Activated naive CD8-positive, alpha-beta T cell treated with anti-CD3 and anti-CD28 coated beads, Interleukin-2, amount 50 U/mL, for 24 hours (primary cell): ENCODE measurements around the gene ZSWIM2.
"Not testable (repeated sequence)": the region's sequence is repeated elsewhere in the genome, so short reads cannot be mapped to it uniquely, and the experiment has no call there.

Experiments
- ATAC-seq: fragments of 150-1000 bp; cut with Tn5 transposase; one replicate; pipeline ENCODE4 v1.10.0; 2021
- DNase-seq: peaks from one replicate; pipeline ENCODE4 v3.0.0; 2021
- H3K27ac Mint-ChIP-seq: one replicate; pipeline ENCODE4 v1.8.0; 2021; ENCODE audit warnings: mild to moderate bottlenecking, mixed read lengths
- H3K27me3 Mint-ChIP-seq: one replicate; pipeline ENCODE4 v1.8.0; 2021; ENCODE audit warnings: mixed read lengths
- H3K36me3 Mint-ChIP-seq: one replicate; pipeline ENCODE4 v1.8.0; 2021; ENCODE audit warnings: low read depth, mixed read lengths
- H3K4me1 Mint-ChIP-seq: one replicate; pipeline ENCODE4 v1.8.0; 2021; ENCODE audit warnings: mixed read lengths
- H3K4me3 Mint-ChIP-seq: one replicate; pipeline ENCODE4 v1.8.0; 2021; ENCODE audit warnings: mild to moderate bottlenecking, moderate library complexity, mixed read lengths
- H3K9me3 Mint-ChIP-seq: one replicate; pipeline ENCODE4 v1.8.0; 2021; ENCODE audit warnings: mixed read lengths

Gene ZSWIM2

GRCh38 chr2:186848873-186849578, at the start of gene ZSWIM2:
Gene ZSWIM2, minus strand, starts transcription at chr2:186849170. Its CDS starts 40 bp downstream, at chr2:186849130.
- peak; percentile 13 for DNase-seq
- no peaks in the 10 kb centered on the region for H3K9me3 Mint-ChIP-seq
- peak; percentile 73 for ATAC-seq
- no peaks in the 10 kb centered on the region for H3K36me3 Mint-ChIP-seq
- H3K4me3 Mint-ChIP-seq = peak within 1 kb of the TSS; percentile 34
- peaks cover 25% of the 10 kb centered on the region for H3K27me3 Mint-ChIP-seq
- no peak within 1 kb of the TSS for H3K27ac Mint-ChIP-seq
- peaks cover 3% of the 10 kb centered on the region for H3K4me1 Mint-ChIP-seq

GRCh38 chr2:186896220-186896619, 47.2 kb upstream of the ZSWIM2 start:
- DNase-seq, H3K27ac Mint-ChIP-seq, H3K27me3 Mint-ChIP-seq, H3K36me3 Mint-ChIP-seq, H3K4me3 Mint-ChIP-seq, H3K4me1 Mint-ChIP-seq, H3K9me3 Mint-ChIP-seq, ATAC-seq: not testable (repeated sequence)

- no peaks in the 10 kb centered on the region for H3K36me3 Mint-ChIP-seq
- no peaks in the 10 kb centered on the region for H3K9me3 Mint-ChIP-seq
- H3K4me1 Mint-ChIP-seq = no peaks in the 10 kb centered on the region
- ATAC-seq (no peak), DNase-seq (no peak)
- no peak overlapping the region for H3K4me3 Mint-ChIP-seq
- no peaks in the 10 kb centered on the region for H3K27me3 Mint-ChIP-seq
- H3K27ac Mint-ChIP-seq = no peak overlapping the region
These were observed 46.5 kb upstream of the ZSWIM2 start for GRCh38 chr2:186895451-186895850.

GRCh38 chr2:186894478-186894877, 45.5 kb upstream of the ZSWIM2 start:
- H3K4me1 Mint-ChIP-seq = no peaks in the 10 kb centered on the region
- no peaks in the 10 kb centered on the region for H3K27me3 Mint-ChIP-seq
- ATAC-seq (no peak), DNase-seq (no peak)
- H3K27ac Mint-ChIP-seq = no peak overlapping the region
- no peaks in the 10 kb centered on the region for H3K36me3 Mint-ChIP-seq
- no peaks in the 10 kb centered on the region for H3K9me3 Mint-ChIP-seq
- no peak overlapping the region for H3K4me3 Mint-ChIP-seq

- H3K27ac Mint-ChIP-seq = no peak overlapping the region
- no peaks in the 10 kb centered on the region for H3K4me1 Mint-ChIP-seq
- H3K27me3 Mint-ChIP-seq = no peaks in the 10 kb centered on the region
- no peak overlapping the region for H3K4me3 Mint-ChIP-seq
- H3K9me3 Mint-ChIP-seq = no peaks in the 10 kb centered on the region
- no peak for DNase-seq
- ATAC-seq = no peak
- H3K36me3 Mint-ChIP-seq = no peaks in the 10 kb centered on the region
These were observed 43.9 kb upstream of the ZSWIM2 start for GRCh38 chr2:186892821-186893220.

GRCh38 chr2:186891185-186891621, 42.2 kb upstream of the ZSWIM2 start:
- DNase-seq (no peak), ATAC-seq (no peak)
- no peaks in the 10 kb centered on the region for H3K36me3 Mint-ChIP-seq
- no peak overlapping the region for H3K27ac Mint-ChIP-seq
- H3K4me3 Mint-ChIP-seq = no peak overlapping the region
- no peaks in the 10 kb centered on the region for H3K27me3 Mint-ChIP-seq
- H3K4me1 Mint-ChIP-seq = no peaks in the 10 kb centered on the region
- no peaks in the 10 kb centered on the region for H3K9me3 Mint-ChIP-seq

- Mint-ChIP-seq H3K36me3 (no peaks in the 10 kb centered on the region), H3K27ac (no peak overlapping the region), H3K4me3 (no peak overlapping the region), H3K9me3 (no peaks in the 10 kb centered on the region), H3K4me1 (no peaks in the 10 kb centered on the region), H3K27me3 (no peaks in the 10 kb centered on the region)
- ATAC-seq (no peak), DNase-seq (no peak)
These were observed 40.3 kb upstream of the ZSWIM2 start for GRCh38 chr2:186889101-186889879.

- no peak for ATAC-seq
- no peak overlapping the region for H3K4me3 Mint-ChIP-seq
- H3K36me3 Mint-ChIP-seq = no peaks in the 10 kb centered on the region
- no peaks in the 10 kb centered on the region for H3K4me1 Mint-ChIP-seq
- H3K9me3 Mint-ChIP-seq = no peaks in the 10 kb centered on the region
- H3K27me3 Mint-ChIP-seq = no peaks in the 10 kb centered on the region
- no peak for DNase-seq
- H3K27ac Mint-ChIP-seq = no peak overlapping the region
These were observed 38.4 kb upstream of the ZSWIM2 start for GRCh38 chr2:186887107-186888090.

GRCh38 chr2:186884587-186884986, 35.6 kb upstream of the ZSWIM2 start:
- DNase-seq = no peak
- Mint-ChIP-seq H3K4me1 (no peaks in the 10 kb centered on the region), H3K27ac (no peak overlapping the region), H3K9me3 (peaks cover 7% of the 10 kb centered on the region), H3K36me3 (no peaks in the 10 kb centered on the region), H3K4me3 (no peak overlapping the region), H3K27me3 (no peaks in the 10 kb centered on the region)
- ATAC-seq = no peak

GRCh38 chr2:186883666-186884065, 34.7 kb upstream of the ZSWIM2 start:
- ATAC-seq = no peak
- H3K36me3 Mint-ChIP-seq = no peaks in the 10 kb centered on the region
- no peaks in the 10 kb centered on the region for H3K4me1 Mint-ChIP-seq
- no peak for DNase-seq
- H3K4me3 Mint-ChIP-seq = no peak overlapping the region
- H3K9me3 Mint-ChIP-seq = peaks cover 7% of the 10 kb centered on the region
- H3K27ac Mint-ChIP-seq = no peak overlapping the region
- H3K27me3 Mint-ChIP-seq = no peaks in the 10 kb centered on the region

- Mint-ChIP-seq H3K27me3 (no peaks in the 10 kb centered on the region), H3K4me1 (no peaks in the 10 kb centered on the region), H3K36me3 (no peaks in the 10 kb centered on the region), H3K9me3 (peaks cover 8% of the 10 kb centered on the region), H3K4me3 (no peak overlapping the region), H3K27ac (no peak overlapping the region)
- DNase-seq (no peak), ATAC-seq (no peak)
These were observed 33.6 kb upstream of the ZSWIM2 start for GRCh38 chr2:186882511-186883071.

- Mint-ChIP-seq H3K4me1 (no peaks in the 10 kb centered on the region), H3K4me3 (no peak overlapping the region), H3K27ac (no peak overlapping the region), H3K36me3 (no peaks in the 10 kb centered on the region), H3K9me3 (peaks cover 12% of the 10 kb centered on the region), H3K27me3 (no peaks in the 10 kb centered on the region)
- no peak for ATAC-seq
- DNase-seq = no peak
These were observed 32.7 kb upstream of the ZSWIM2 start for GRCh38 chr2:186881660-186882059.

- Mint-ChIP-seq H3K27me3 (no peaks in the 10 kb centered on the region), H3K27ac (no peak overlapping the region), H3K4me1 (no peaks in the 10 kb centered on the region), H3K9me3 (peaks cover 20% of the 10 kb centered on the region), H3K36me3 (no peaks in the 10 kb centered on the region), H3K4me3 (no peak overlapping the region)
- ATAC-seq (no peak), DNase-seq (no peak)
These were observed 30.3 kb upstream of the ZSWIM2 start for GRCh38 chr2:186879312-186879711.

- DNase-seq (no peak), ATAC-seq (no peak)
- Mint-ChIP-seq H3K9me3 (peaks cover 13% of the 10 kb centered on the region), H3K4me1 (no peaks in the 10 kb centered on the region), H3K27ac (no peak overlapping the region), H3K36me3 (no peaks in the 10 kb centered on the region), H3K4me3 (no peak overlapping the region), H3K27me3 (no peaks in the 10 kb centered on the region)
These were observed 25.7 kb upstream of the ZSWIM2 start for GRCh38 chr2:186874713-186875112.
